GM23338 (cell line): ENCODE measurements around the gene ARHGDIA. TPM values are rescaled to one million over a fixed set of nuclear protein-coding genes. Genes with fewer than 3 reads are reported as not detected.

ENCODE experiments used
- ATAC-seq: fragments of 200-7000 bp; cut with Tn5 transposase; 3 replicates; pipeline ENCODE4 v1.9.1; 2020
- DNase-seq: peaks from one replicate; pipeline ENCODE4 v3.0.0-alpha.2; 2015; ENCODE audit warnings: low spot score
- H2AFZ ChIP-seq: fragments of 200-600 bp; sonication (generic); 2 replicates; pipeline ENCODE4 v1.8.0; 2016; ENCODE audit warnings: antibody characterized with exemption, mild to moderate bottlenecking, moderate library complexity
- H3F3A ChIP-seq: fragments of 200-600 bp; sonication (generic); replicated peaks from 2 replicates; pipeline ENCODE4 v1.8.0; 2017; ENCODE audit warnings: antibody characterized with exemption, mixed run types, low read depth
- H3K27ac ChIP-seq: fragments of 200-600 bp; sonication (generic); 2 replicates; pipeline ENCODE4 v1.6.1; 2016; ENCODE audit warnings: low read depth
- H3K27me3 ChIP-seq: fragments of 200-600 bp; sonication (generic); 2 replicates; pipeline ENCODE4 v1.8.0; 2016; ENCODE audit warnings: mild to moderate bottlenecking, mixed run types, moderate library complexity; ENCODE audit not compliant: insufficient read depth
- H3K36me3 ChIP-seq: fragments of 200-600 bp; sonication (generic); 2 replicates; pipeline ENCODE4 v1.8.0; 2016; ENCODE audit warnings: mild to moderate bottlenecking; ENCODE audit not compliant: insufficient read depth
- H3K4me1 ChIP-seq: fragments of 200-600 bp; sonication (generic); 2 replicates; pipeline ENCODE4 v1.8.0; 2016; ENCODE audit warnings: mild to moderate bottlenecking, moderate library complexity; ENCODE audit not compliant: insufficient read depth
- H3K4me2 ChIP-seq: fragments of 200-600 bp; sonication (generic); 2 replicates; pipeline ENCODE4 v1.7.1; 2017; ENCODE audit warnings: mixed run types
- H3K4me3 ChIP-seq: fragments of 200-600 bp; sonication (generic); 2 replicates; pipeline ENCODE4 v1.6.1; 2016; ENCODE audit warnings: mixed run types
- H3K79me2 ChIP-seq: fragments of 200-600 bp; sonication (generic); replicated peaks from 2 replicates; pipeline ENCODE4 v1.8.0; 2017; ENCODE audit warnings: mild to moderate bottlenecking; ENCODE audit not compliant: insufficient read depth
- H3K9me2 ChIP-seq: fragments of 200-600 bp; sonication (generic); 2 replicates; pipeline ENCODE4 v1.8.0; 2017; ENCODE audit not compliant: insufficient read depth
- H4K20me1 ChIP-seq: fragments of 200-600 bp; sonication (generic); replicated peaks from 2 replicates; pipeline ENCODE4 v1.8.0; 2017; ENCODE audit warnings: mild to moderate bottlenecking; ENCODE audit not compliant: insufficient read depth
- H3K27ac Mint-ChIP-seq: 2 replicates; pipeline ENCODE4 v1.8.0; 2020; ENCODE audit warnings: inconsistent platforms, mild to moderate bottlenecking, moderate library complexity, mixed read lengths
- H3K27me3 Mint-ChIP-seq: 3 replicates; pipeline ENCODE4 v1.8.0; 2022; ENCODE audit warnings: low read depth, mild to moderate bottlenecking, moderate library complexity, mixed read lengths, inconsistent platforms; ENCODE audit not compliant: insufficient read depth, poor library complexity
- H3K36me3 Mint-ChIP-seq: 3 replicates; pipeline ENCODE4 v1.8.0; 2021; ENCODE audit warnings: low read depth, mild to moderate bottlenecking, inconsistent platforms, moderate library complexity, mixed read lengths
- H3K4me1 Mint-ChIP-seq: 3 replicates; pipeline ENCODE4 v1.8.0; 2020; ENCODE audit warnings: mild to moderate bottlenecking, inconsistent platforms, mixed read lengths
- H3K4me3 Mint-ChIP-seq: 3 replicates; pipeline ENCODE4 v1.8.0; 2021; ENCODE audit warnings: moderate library complexity, mild to moderate bottlenecking, inconsistent platforms, mixed read lengths
- H3K9me3 Mint-ChIP-seq: 3 replicates; pipeline ENCODE4 v1.8.0; 2020; ENCODE audit warnings: moderate library complexity, mild to moderate bottlenecking, inconsistent platforms, mixed read lengths
- CREB1 ChIP-seq: fragments of 250-450 bp; sonication (Bioruptor Pico); IDR thresholded peaks from 2 replicates; pipeline ENCODE4 v1.5.0; 2020; ENCODE audit warnings: low read depth, mild to moderate bottlenecking, moderate library complexity
- EZH2 ChIP-seq: fragments of 200-600 bp; sonication (generic); IDR thresholded peaks from one replicate; pipeline ENCODE4 v1.8.0; 2017; ENCODE audit warnings: antibody characterized with exemption, mild to moderate bottlenecking, low read depth; ENCODE audit not compliant: unreplicated experiment
- JUNB ChIP-seq: IDR thresholded peaks from one replicate; pipeline ENCODE4 v1.6.1; 2016; ENCODE audit warnings: antibody characterized with exemption; ENCODE audit not compliant: unreplicated experiment
- NANOG ChIP-seq: IDR thresholded peaks from 2 replicates; pipeline ENCODE4 v1.6.1; 2016; ENCODE audit warnings: antibody characterized with exemption, borderline replicate concordance
- POLR2AphosphoS5 ChIP-seq: IDR thresholded peaks from 2 replicates; pipeline ENCODE4 v1.6.1; 2016; ENCODE audit warnings: antibody characterized with exemption, low read depth
- STAT1 ChIP-seq: IDR thresholded peaks from one replicate; pipeline ENCODE4 v1.6.1; 2016; ENCODE audit warnings: antibody characterized with exemption; ENCODE audit not compliant: unreplicated experiment
- ZNF114 ChIP-seq: fragments of 250-450 bp; sonication (Bioruptor Pico); IDR thresholded peaks from 2 replicates; pipeline ENCODE4 v1.5.0; 2020; ENCODE audit warnings: mild to moderate bottlenecking, moderate library complexity
- polyA plus RNA-seq: library from polyadenylated mRNA; unstranded; fragments of >200 nt; fragmentation: Nextera tagmentation; extraction: Ambion mirVana; gene quantifications from 2 replicates; pipeline ENCODE4 v1.2.1, GENCODE V29; 2016
- total RNA-seq: library from RNA; depleted of rRNA; stranded (reverse); fragments of >200 nt; shearing (Covaris generic); gene quantifications from 2 replicates; pipeline ENCODE4 v1.2.3, GENCODE V29; 2014
- TF ChIP-seq, protein P1 (sequence below): fragments of 250-450 bp; sonication (Bioruptor Pico); IDR thresholded peaks from 2 replicates; pipeline ENCODE4 v1.5.0; 2020; ENCODE audit warnings: mild to moderate bottlenecking, moderate library complexity
- TF ChIP-seq, protein P2 (sequence below): IDR thresholded peaks from one replicate; pipeline ENCODE4 v1.6.1; 2018; ENCODE audit warnings: antibody characterized with exemption; ENCODE audit not compliant: unreplicated experiment
- TF ChIP-seq, protein P3 (sequence below), 2 experiments: fragments of 200-600 bp in 1 of 2; sonication (generic) in 1 of 2; conservative IDR thresholded peaks; 2 replicates each; pipeline versions ENCODE4 v1.5.1 to v1.6.1; 2016 to 2017; ENCODE audit warnings: antibody characterized with exemption in 2 of 2, low read depth in 2 of 2, mild to moderate bottlenecking in 2 of 2, moderate library complexity in 1 of 2

ARHGDIA gene
- total and polyA plus RNA-seq, 2 experiments from 2014 or later = 125 to 140 TPM

DNA sequence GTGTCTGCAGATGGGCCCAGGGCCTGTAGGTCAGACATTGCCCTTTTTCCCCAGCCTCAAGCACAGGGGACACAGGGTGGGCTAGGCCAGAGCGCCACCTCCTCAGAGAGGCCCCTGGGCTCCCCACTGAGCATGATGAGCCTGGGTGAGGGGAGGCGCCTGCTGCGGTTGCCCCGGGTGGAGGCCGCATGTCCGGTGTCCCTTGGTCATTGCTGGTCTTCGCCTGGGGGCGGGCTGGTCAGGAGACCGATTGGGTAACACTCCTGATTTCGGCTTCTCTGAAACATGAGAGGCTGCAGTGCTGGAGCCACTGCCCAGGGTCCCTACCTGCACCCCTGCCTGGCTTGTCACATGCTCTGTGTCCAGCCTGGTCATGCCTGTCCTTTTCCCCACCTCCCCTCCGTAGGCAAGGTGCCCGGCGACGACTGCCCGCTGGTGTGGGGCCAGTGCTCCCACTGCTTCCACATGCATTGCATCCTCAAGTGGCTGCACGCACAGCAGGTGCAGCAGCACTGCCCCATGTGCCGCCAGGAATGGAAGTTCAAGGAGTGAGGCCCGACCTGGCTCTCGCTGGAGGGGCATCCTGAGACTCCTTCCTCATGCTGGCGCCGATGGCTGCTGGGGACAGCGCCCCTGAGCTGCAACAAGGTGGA is 28.5 kb upstream of the ARHGDIA start (continued):
- TF ChIP-seq, protein P1, sequence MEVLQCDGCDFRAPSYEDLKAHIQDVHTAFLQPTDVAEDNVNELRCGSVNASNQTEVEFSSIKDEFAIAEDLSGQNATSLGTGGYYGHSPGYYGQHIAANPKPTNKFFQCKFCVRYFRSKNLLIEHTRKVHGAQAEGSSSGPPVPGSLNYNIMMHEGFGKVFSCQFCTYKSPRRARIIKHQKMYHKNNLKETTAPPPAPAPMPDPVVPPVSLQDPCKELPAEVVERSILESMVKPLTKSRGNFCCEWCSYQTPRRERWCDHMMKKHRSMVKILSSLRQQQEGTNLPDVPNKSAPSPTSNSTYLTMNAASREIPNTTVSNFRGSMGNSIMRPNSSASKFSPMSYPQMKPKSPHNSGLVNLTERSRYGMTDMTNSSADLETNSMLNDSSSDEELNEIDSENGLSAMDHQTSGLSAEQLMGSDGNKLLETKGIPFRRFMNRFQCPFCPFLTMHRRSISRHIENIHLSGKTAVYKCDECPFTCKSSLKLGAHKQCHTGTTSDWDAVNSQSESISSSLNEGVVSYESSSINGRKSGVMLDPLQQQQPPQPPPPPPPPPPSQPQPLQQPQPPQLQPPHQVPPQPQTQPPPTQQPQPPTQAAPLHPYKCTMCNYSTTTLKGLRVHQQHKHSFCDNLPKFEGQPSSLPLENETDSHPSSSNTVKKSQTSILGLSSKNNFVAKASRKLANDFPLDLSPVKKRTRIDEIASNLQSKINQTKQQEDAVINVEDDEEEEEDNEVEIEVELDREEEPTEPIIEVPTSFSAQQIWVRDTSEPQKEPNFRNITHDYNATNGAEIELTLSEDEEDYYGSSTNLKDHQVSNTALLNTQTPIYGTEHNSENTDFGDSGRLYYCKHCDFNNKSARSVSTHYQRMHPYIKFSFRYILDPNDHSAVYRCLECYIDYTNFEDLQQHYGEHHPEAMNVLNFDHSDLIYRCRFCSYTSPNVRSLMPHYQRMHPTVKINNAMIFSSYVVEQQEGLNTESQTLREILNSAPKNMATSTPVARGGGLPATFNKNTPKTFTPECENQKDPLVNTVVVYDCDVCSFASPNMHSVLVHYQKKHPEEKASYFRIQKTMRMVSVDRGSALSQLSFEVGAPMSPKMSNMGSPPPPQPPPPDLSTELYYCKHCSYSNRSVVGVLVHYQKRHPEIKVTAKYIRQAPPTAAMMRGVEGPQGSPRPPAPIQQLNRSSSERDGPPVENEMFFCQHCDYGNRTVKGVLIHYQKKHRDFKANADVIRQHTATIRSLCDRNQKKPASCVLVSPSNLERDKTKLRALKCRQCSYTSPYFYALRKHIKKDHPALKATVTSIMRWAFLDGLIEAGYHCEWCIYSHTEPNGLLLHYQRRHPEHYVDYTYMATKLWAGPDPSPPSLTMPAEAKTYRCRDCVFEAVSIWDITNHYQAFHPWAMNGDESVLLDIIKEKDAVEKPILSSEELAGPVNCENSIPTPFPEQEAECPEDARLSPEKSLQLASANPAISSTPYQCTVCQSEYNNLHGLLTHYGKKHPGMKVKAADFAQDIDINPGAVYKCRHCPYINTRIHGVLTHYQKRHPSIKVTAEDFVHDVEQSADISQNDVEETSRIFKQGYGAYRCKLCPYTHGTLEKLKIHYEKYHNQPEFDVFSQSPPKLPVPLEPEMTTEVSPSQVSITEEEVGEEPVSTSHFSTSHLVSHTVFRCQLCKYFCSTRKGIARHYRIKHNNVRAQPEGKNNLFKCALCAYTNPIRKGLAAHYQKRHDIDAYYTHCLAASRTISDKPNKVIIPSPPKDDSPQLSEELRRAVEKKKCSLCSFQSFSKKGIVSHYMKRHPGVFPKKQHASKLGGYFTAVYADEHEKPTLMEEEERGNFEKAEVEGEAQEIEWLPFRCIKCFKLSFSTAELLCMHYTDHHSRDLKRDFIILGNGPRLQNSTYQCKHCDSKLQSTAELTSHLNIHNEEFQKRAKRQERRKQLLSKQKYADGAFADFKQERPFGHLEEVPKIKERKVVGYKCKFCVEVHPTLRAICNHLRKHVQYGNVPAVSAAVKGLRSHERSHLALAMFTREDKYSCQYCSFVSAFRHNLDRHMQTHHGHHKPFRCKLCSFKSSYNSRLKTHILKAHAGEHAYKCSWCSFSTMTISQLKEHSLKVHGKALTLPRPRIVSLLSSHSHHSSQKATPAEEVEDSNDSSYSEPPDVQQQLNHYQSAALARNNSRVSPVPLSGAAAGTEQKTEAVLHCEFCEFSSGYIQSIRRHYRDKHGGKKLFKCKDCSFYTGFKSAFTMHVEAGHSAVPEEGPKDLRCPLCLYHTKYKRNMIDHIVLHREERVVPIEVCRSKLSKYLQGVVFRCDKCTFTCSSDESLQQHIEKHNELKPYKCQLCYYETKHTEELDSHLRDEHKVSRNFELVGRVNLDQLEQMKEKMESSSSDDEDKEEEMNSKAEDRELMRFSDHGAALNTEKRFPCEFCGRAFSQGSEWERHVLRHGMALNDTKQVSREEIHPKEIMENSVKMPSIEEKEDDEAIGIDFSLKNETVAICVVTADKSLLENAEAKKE (CRISPR knock-in tag) = no peak

DNA sequence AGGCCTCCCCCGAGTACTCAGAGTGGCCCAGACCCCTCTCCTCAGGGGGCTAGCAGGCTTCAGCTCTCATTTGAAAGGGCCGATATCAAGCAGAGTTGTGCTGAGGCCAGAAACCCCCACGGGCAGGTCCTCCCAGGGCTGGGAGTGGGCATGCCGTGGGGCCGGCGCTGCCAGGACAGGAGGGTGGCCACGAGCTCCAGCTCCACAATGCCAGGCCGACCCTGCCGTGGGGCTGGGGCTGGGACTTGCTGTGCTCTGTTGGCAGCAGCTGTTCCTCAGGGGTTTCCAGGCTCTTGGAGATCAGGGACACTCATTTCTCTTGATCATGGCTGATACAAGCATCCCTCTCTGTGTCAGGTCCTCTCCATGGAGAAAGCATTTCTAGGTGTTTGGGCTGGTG is 27.7 kb upstream of the ARHGDIA start:
- Mint-ChIP-seq H3K4me3 (no peak overlapping the region), H3K27me3 (peaks cover 26% of the 10 kb centered on the region), H3K27ac (no peak overlapping the region), H3K4me1 (peaks cover 3% of the 10 kb centered on the region; the same call in 2 of the 3 replicates), H3K36me3 (peaks cover 42% of the 10 kb centered on the region), H3K9me3 (no peaks in the 10 kb centered on the region)
- no peaks in the 10 kb centered on the region for H3K9me2 ChIP-seq
- H2AFZ ChIP-seq = no peak overlapping the region
- DNase-seq = no peak
- H3K36me3 ChIP-seq = peaks cover 27% of the 10 kb centered on the region; the same call in 1 of the 2 replicates
- peaks cover 18% of the 10 kb centered on the region for H3K27me3 ChIP-seq
- no peaks in the 10 kb centered on the region; the same call in 1 of the 2 replicates for H3K4me1 ChIP-seq
- H3K79me2 ChIP-seq = no peaks in the 10 kb centered on the region; the same call in 1 of the 2 replicates
- peaks cover 13% of the 10 kb centered on the region for H3F3A ChIP-seq
- ATAC-seq = no peak
- no peak overlapping the region for H3K4me2 ChIP-seq
- H3K4me3 ChIP-seq = no peak overlapping the region
- 0 out of 2 replicates have a peak, but pooled peaks cover 7% of the 10 kb centered on the region for H4K20me1 ChIP-seq
- no peak overlapping the region for H3K27ac ChIP-seq
- TF ChIP-seq STAT1 = no peak
- TF ChIP-seq CREB1 = no peak
- TF ChIP-seq ZNF114 = no peak
- TF ChIP-seq, protein P2, sequence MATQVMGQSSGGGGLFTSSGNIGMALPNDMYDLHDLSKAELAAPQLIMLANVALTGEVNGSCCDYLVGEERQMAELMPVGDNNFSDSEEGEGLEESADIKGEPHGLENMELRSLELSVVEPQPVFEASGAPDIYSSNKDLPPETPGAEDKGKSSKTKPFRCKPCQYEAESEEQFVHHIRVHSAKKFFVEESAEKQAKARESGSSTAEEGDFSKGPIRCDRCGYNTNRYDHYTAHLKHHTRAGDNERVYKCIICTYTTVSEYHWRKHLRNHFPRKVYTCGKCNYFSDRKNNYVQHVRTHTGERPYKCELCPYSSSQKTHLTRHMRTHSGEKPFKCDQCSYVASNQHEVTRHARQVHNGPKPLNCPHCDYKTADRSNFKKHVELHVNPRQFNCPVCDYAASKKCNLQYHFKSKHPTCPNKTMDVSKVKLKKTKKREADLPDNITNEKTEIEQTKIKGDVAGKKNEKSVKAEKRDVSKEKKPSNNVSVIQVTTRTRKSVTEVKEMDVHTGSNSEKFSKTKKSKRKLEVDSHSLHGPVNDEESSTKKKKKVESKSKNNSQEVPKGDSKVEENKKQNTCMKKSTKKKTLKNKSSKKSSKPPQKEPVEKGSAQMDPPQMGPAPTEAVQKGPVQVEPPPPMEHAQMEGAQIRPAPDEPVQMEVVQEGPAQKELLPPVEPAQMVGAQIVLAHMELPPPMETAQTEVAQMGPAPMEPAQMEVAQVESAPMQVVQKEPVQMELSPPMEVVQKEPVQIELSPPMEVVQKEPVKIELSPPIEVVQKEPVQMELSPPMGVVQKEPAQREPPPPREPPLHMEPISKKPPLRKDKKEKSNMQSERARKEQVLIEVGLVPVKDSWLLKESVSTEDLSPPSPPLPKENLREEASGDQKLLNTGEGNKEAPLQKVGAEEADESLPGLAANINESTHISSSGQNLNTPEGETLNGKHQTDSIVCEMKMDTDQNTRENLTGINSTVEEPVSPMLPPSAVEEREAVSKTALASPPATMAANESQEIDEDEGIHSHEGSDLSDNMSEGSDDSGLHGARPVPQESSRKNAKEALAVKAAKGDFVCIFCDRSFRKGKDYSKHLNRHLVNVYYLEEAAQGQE = no peak
- no peak for TF ChIP-seq POLR2AphosphoS5
- no peak for TF ChIP-seq JUNB
- no peak for TF ChIP-seq EZH2
- TF ChIP-seq NANOG = no peak
- TF ChIP-seq, protein P3, sequence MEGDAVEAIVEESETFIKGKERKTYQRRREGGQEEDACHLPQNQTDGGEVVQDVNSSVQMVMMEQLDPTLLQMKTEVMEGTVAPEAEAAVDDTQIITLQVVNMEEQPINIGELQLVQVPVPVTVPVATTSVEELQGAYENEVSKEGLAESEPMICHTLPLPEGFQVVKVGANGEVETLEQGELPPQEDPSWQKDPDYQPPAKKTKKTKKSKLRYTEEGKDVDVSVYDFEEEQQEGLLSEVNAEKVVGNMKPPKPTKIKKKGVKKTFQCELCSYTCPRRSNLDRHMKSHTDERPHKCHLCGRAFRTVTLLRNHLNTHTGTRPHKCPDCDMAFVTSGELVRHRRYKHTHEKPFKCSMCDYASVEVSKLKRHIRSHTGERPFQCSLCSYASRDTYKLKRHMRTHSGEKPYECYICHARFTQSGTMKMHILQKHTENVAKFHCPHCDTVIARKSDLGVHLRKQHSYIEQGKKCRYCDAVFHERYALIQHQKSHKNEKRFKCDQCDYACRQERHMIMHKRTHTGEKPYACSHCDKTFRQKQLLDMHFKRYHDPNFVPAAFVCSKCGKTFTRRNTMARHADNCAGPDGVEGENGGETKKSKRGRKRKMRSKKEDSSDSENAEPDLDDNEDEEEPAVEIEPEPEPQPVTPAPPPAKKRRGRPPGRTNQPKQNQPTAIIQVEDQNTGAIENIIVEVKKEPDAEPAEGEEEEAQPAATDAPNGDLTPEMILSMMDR (conservative IDR thresholded peaks at IDR 0.05; ENCODE audit: low read depth in 2 of 2) = no peak
